Glutamatergic neuron (in vitro differentiated cells): Measurements from ENCODE around the gene HARS1. TPM values are rescaled to one million over a fixed set of nuclear protein-coding genes. Genes with fewer than 3 reads are reported as not detected.

Experiments
- DNase-seq: peaks from one replicate; pipeline ENCODE4 v3.0.0; 2022
- H3K27ac Mint-ChIP-seq: one replicate; pipeline ENCODE4 v1.8.0; 2020; ENCODE audit warnings: mild to moderate bottlenecking, mixed read lengths, inconsistent platforms; ENCODE audit not compliant: unreplicated experiment
- H3K27me3 Mint-ChIP-seq: one replicate; pipeline ENCODE4 v1.8.0; 2020; ENCODE audit warnings: mild to moderate bottlenecking, moderate library complexity, mixed read lengths, inconsistent platforms; ENCODE audit not compliant: unreplicated experiment
- H3K36me3 Mint-ChIP-seq: one replicate; pipeline ENCODE4 v1.8.0; 2020; ENCODE audit warnings: mild to moderate bottlenecking, mixed read lengths, inconsistent platforms; ENCODE audit not compliant: unreplicated experiment
- H3K4me1 Mint-ChIP-seq: one replicate; pipeline ENCODE4 v1.8.0; 2020; ENCODE audit warnings: mild to moderate bottlenecking, low read depth, mixed read lengths, inconsistent platforms; ENCODE audit not compliant: unreplicated experiment
- H3K4me3 Mint-ChIP-seq: one replicate; pipeline ENCODE4 v1.8.0; 2020; ENCODE audit warnings: mild to moderate bottlenecking, mixed read lengths, inconsistent platforms; ENCODE audit not compliant: unreplicated experiment
- H3K9me3 Mint-ChIP-seq: one replicate; pipeline ENCODE4 v1.8.0; 2020; ENCODE audit warnings: mild to moderate bottlenecking, moderate library complexity, mixed read lengths, inconsistent platforms; ENCODE audit not compliant: unreplicated experiment
- total RNA-seq: library from RNA; stranded (reverse); fragmentation: NEBNext Ultra II Directional; extraction: Animal tissue kit (Norgen Biotek cat#: 25700); gene quantifications from one replicate; pipeline ENCODE4 v1.2.1, GENCODE V29; 2021; ENCODE audit not compliant: unreplicated experiment
- TF ChIP-seq, protein P1 (sequence below): fragments of 200-600 bp; sonication (generic); IDR thresholded peaks from one replicate; pipeline ENCODE4 v1.5.0; 2021; ENCODE audit not compliant: partially characterized antibody, unreplicated experiment

Gene HARS1
- total RNA-seq, 1 donor from 2014 or later = 162 TPM

DNA sequence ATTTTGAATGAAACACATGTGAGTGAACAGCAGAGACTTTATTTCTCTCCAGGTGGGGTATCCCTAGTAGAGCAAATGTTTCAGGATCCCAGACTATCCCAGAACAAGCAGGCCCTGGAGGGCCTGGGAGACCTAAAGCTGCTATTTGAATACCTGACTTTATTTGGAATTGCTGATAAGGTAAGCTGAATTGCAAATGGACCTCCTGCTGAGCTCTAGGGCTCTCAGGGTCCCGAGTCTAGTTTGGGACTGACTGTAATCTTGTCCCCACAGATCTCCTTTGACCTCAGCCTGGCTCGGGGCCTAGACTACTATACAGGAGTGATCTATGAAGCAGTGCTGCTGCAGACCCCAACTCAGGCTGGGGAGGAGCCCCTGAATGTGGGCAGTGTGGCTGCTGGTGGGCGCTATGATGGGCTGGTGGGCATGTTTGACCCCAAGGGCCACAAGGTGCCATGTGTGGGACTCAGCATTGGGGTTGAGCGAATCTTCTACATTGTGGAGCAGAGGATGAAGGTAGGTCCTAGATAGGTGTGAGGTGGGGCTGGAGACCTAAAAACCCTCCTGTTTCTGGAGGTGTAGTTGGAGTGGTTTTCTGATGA lies 5.8 kb upstream of the HARS1 start:
- H3K27ac Mint-ChIP-seq = peak overlapping the region; percentile 22
- TF ChIP-seq, protein P1, sequence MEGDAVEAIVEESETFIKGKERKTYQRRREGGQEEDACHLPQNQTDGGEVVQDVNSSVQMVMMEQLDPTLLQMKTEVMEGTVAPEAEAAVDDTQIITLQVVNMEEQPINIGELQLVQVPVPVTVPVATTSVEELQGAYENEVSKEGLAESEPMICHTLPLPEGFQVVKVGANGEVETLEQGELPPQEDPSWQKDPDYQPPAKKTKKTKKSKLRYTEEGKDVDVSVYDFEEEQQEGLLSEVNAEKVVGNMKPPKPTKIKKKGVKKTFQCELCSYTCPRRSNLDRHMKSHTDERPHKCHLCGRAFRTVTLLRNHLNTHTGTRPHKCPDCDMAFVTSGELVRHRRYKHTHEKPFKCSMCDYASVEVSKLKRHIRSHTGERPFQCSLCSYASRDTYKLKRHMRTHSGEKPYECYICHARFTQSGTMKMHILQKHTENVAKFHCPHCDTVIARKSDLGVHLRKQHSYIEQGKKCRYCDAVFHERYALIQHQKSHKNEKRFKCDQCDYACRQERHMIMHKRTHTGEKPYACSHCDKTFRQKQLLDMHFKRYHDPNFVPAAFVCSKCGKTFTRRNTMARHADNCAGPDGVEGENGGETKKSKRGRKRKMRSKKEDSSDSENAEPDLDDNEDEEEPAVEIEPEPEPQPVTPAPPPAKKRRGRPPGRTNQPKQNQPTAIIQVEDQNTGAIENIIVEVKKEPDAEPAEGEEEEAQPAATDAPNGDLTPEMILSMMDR = no peak

DNA sequence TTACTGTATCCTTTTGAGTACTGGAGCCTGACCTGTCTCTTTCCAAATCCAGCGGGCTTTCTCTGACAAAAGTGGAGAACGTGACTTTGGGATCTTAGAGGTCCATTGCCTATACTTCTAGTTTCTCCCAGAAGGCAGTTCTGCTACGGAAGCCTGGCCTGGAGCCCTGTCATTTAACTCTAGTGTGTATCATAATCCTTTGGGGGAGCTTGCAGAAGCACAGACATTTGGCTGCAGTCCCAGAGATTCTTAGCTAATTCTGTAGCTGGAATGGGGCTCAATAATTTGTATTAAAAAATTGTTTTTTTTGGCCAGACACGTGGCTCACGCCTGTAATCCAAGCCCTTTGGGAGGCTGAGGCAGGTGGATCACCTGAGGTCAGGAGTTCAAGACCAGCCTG lies 3.1 kb upstream of the HARS1 start:
- peaks cover 17% of the 10 kb centered on the region for H3K27me3 Mint-ChIP-seq

More for the DNA sequence above, 5.8 kb upstream of the HARS1 start:
- Mint-ChIP-seq H3K36me3 (peaks cover 8% of the 10 kb centered on the region), H3K9me3 (peaks cover 3% of the 10 kb centered on the region), H3K27me3 (peaks cover 6% of the 10 kb centered on the region), H3K4me1 (peaks cover 12% of the 10 kb centered on the region), H3K4me3 (peak overlapping the region; percentile 20)
- no peak for DNase-seq

DNA sequence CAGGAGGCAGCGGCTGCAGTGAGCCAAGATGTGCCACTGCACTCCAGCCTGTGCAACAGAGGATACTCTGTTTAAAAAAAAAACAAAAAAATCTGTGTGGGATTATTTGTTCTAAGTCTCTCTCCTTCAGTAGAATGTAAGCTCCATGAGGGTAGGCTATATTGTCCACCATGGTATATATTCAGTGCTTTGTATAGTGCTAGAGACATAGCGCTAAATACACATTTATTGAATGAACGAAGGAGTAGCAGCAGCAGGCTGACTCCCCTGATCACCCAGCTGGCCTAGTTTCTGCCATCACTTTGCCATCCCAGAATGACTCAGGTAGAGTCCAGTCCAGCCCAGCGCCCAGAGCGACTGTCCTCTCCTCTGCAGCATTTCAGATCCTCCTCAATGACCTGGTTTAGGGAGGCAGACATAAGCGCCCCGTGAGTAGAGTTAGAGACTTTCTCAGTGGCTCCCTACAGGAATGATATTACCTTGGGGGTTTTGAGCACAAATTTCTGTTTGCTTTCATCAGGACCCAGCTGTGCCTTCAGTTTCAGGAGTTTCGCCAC lies 716 bp downstream of the HARS1 start:
- no peaks in the 10 kb centered on the region for H3K36me3 Mint-ChIP-seq
- peak overlapping the region; percentile 100 for H3K27ac Mint-ChIP-seq
- H3K4me1 Mint-ChIP-seq = peaks cover 11% of the 10 kb centered on the region
- TF ChIP-seq, protein P1 = no peak
- peaks cover 10% of the 10 kb centered on the region for H3K9me3 Mint-ChIP-seq
- DNase-seq = peak; percentile 20
- peaks cover 13% of the 10 kb centered on the region for H3K27me3 Mint-ChIP-seq
- peak overlapping the region; percentile 100 for H3K4me3 Mint-ChIP-seq

More for the DNA sequence above, 3.1 kb upstream of the HARS1 start:
- no peak for DNase-seq
- H3K27ac Mint-ChIP-seq = no peak overlapping the region
- no peak overlapping the region for H3K4me3 Mint-ChIP-seq
- H3K4me1 Mint-ChIP-seq = peaks cover 9% of the 10 kb centered on the region
- H3K36me3 Mint-ChIP-seq = peaks cover 4% of the 10 kb centered on the region
- peaks cover 13% of the 10 kb centered on the region for H3K9me3 Mint-ChIP-seq
- TF ChIP-seq, protein P1 = no peak

DNA sequence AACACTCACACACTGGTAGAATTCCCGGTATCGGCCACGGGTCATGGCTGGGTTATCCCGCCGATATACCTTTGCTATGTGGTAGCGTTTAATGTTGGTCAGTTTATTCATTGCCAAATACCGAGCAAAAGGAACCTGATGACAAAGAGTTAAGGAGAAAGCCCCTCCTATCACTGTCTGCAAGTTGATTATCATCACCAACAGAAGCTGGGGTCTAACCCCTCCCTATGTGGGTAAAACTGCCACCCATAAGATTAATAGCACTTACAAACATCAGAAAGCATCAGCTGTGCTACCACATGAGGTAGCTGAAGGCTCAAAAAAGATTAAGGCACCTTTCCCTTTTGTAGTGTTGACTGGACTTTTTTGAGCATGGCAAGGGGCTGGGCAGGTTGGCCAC lies 12.2 kb downstream of the HARS1 start:
- DNase-seq = no peak

DNA sequence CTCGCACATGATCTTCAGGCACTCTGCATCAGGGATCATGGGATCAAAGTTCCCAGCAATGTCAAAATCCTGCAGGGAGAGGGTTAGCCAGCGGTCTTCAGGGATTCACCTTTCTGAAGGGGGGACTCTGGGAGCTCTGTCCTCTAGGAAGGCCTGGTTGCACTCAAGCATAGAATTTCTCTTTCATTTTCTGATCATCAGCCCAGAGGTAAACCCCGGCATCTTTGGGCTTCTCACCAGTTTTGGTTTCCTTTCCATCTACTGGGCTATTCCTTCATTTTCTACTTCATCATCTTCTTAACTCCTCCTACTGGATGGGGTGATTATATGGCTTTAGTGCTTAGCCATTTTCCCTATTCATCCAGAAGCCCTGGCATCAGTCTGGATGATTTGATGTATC lies 13.2 kb downstream of the HARS1 start:
- H3K27me3 Mint-ChIP-seq = no peaks in the 10 kb centered on the region
- H3K27ac Mint-ChIP-seq = no peak overlapping the region
- no peak for DNase-seq
- no peaks in the 10 kb centered on the region for H3K4me1 Mint-ChIP-seq
- H3K4me3 Mint-ChIP-seq = no peak overlapping the region
- H3K36me3 Mint-ChIP-seq = peaks cover 4% of the 10 kb centered on the region
- peaks cover 1% of the 10 kb centered on the region for H3K9me3 Mint-ChIP-seq
- TF ChIP-seq, protein P1 = no peak

More for the DNA sequence above, 12.2 kb downstream of the HARS1 start:
- Mint-ChIP-seq H3K4me1 (no peaks in the 10 kb centered on the region), H3K9me3 (no peaks in the 10 kb centered on the region), H3K36me3 (peaks cover 4% of the 10 kb centered on the region), H3K27me3 (no peaks in the 10 kb centered on the region), H3K4me3 (no peak overlapping the region), H3K27ac (no peak overlapping the region)
- TF ChIP-seq, protein P1 = no peak
